Thyroid gland (tissue), 4 donors: Measurements from ENCODE around the gene FOXA1.

Experiments used
- POLR2A ChIP-seq, 2 donors: fragments of 450-650 bp; IDR thresholded peaks; one replicate each; pipeline ENCODE4 v1.6.1; 2017; ENCODE audit warnings: antibody characterized with exemption in 2 of 2, mild to moderate bottlenecking in 2 of 2, moderate library complexity in 1 of 2
- TF ChIP-seq, protein P1 (sequence below), 6 experiments: fragments of 200-600 bp in 3 of 6; fragments of 450-650 bp in 3 of 6; sonication (generic) in 3 of 6; IDR thresholded peaks; one replicate each; pipeline ENCODE4 v1.5.1; 2016 to 2019; ENCODE audit warnings: antibody characterized with exemption in 6 of 6, mild to moderate bottlenecking in 2 of 6, inconsistent platforms in 1 of 6, moderate library complexity in 1 of 6

DNA sequence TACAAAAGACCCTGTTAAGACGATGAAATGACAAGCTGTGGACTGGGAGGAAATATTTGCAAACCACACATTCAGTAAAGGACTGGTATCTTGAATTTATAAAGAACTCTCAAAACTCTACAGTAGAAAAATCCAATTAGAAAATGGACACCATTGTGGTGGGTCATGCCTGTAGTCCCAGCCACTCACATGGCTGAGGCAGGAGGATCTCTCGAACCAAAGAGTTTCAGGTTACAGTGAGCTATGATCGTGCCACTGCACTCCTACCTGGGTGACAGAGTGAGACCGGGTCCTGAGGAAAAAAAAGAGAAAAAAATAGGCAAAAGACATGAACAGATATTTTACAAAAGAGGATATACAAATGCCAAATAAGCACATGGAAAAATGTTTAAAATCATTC, 42.3 kb upstream of the FOXA1 start:
- TF ChIP-seq, protein P1, sequence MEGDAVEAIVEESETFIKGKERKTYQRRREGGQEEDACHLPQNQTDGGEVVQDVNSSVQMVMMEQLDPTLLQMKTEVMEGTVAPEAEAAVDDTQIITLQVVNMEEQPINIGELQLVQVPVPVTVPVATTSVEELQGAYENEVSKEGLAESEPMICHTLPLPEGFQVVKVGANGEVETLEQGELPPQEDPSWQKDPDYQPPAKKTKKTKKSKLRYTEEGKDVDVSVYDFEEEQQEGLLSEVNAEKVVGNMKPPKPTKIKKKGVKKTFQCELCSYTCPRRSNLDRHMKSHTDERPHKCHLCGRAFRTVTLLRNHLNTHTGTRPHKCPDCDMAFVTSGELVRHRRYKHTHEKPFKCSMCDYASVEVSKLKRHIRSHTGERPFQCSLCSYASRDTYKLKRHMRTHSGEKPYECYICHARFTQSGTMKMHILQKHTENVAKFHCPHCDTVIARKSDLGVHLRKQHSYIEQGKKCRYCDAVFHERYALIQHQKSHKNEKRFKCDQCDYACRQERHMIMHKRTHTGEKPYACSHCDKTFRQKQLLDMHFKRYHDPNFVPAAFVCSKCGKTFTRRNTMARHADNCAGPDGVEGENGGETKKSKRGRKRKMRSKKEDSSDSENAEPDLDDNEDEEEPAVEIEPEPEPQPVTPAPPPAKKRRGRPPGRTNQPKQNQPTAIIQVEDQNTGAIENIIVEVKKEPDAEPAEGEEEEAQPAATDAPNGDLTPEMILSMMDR (IDR thresholded peaks at IDR 0.05) = no peak
- no peak for TF ChIP-seq POLR2A (IDR thresholded peaks at IDR 0.05)
